ENCODE data around the gene MLPH. TPM values are rescaled to one million over a fixed set of nuclear protein-coding genes. Genes with fewer than 3 reads are reported as not detected.

MLPH gene
- polyA plus RNA-seq, 6 donors from 2014 or later, result not detected

- H3K27ac Mint-ChIP-seq, result no peak overlapping the region
- H3K4me1 Mint-ChIP-seq, result peaks cover 0 to 9% (median 5%) of the 10 kb centered on the region in 3 donors
- no peak overlapping the region for H3K4me3 Mint-ChIP-seq
- H3K9me3 Mint-ChIP-seq, result peaks cover 0 to 8% (median 3%) of the 10 kb centered on the region in 7 donors
- no peak for DNase-seq
- ATAC-seq (ENCODE audit: low read depth in 2 of 2), result no peak
- H3K27me3 Mint-ChIP-seq, result peaks cover 0 to 30% (median 23%) of the 10 kb centered on the region in 3 donors
- H3K36me3 Mint-ChIP-seq, result peaks cover 0 to 4% of the 10 kb centered on the region in 2 donors
Measured at GRCh38 chr2:237569896-237570295, 82.8 kb downstream of the MLPH start.

GRCh38 chr2:237570776-237571335 lies 83.8 kb downstream of the MLPH start:
- peaks cover 0 to 8% (median 3%) of the 10 kb centered on the region in 7 donors for H3K9me3 Mint-ChIP-seq
- H3K36me3 Mint-ChIP-seq, result peaks cover 0 to 4% of the 10 kb centered on the region in 2 donors
- H3K4me3 Mint-ChIP-seq, result no peak overlapping the region
- peaks cover 0 to 9% (median 5%) of the 10 kb centered on the region in 3 donors for H3K4me1 Mint-ChIP-seq
- no peak for DNase-seq
- no peak for ATAC-seq (ENCODE audit: low read depth in 2 of 2)
- peaks cover 0 to 30% (median 23%) of the 10 kb centered on the region in 3 donors for H3K27me3 Mint-ChIP-seq
- no peak overlapping the region for H3K27ac Mint-ChIP-seq

- Mint-ChIP-seq H3K4me3 (no peak overlapping the region), H3K4me1 (peaks cover 0 to 9% (median 5%) of the 10 kb centered on the region in 3 donors), H3K36me3 (peaks cover 0 to 4% of the 10 kb centered on the region in 2 donors), H3K27ac (peak overlapping the region in 1 of 6 donors; percentile 26), H3K9me3 (peaks cover 0 to 8% (median 3%) of the 10 kb centered on the region in 7 donors), H3K27me3 (peaks cover 6 to 35% (median 23%) of the 10 kb centered on the region in 3 donors)
- ATAC-seq (ENCODE audit: low read depth in 2 of 2) (peak in 1 of 2 donors; percentile 4), DNase-seq (no peak)
Measured at GRCh38 chr2:237571551-237571950, 84.5 kb downstream of the MLPH start.

- H3K27me3 Mint-ChIP-seq, result peaks cover 12 to 37% (median 28%) of the 10 kb centered on the region in 3 donors
- H3K4me3 Mint-ChIP-seq, result peak overlapping the region in 1 of 8 donors; percentile 16
- DNase-seq (peak; percentile 80), ATAC-seq (ENCODE audit: low read depth in 2 of 2) (peak; percentile 97 to 99)
- H3K27ac Mint-ChIP-seq, result peak overlapping the region in 2 of 6 donors; percentile 26 to 33
- H3K4me1 Mint-ChIP-seq, result peaks cover 0 to 9% (median 5%) of the 10 kb centered on the region in 3 donors
- H3K36me3 Mint-ChIP-seq, result peaks cover 0 to 4% of the 10 kb centered on the region in 2 donors
- peaks cover 0 to 8% (median 3%) of the 10 kb centered on the region in 7 donors for H3K9me3 Mint-ChIP-seq
Measured at GRCh38 chr2:237572021-237572741, 85.1 kb downstream of the MLPH start.

- peak overlapping the region in 1 of 6 donors; percentile 33 for H3K27ac Mint-ChIP-seq
Measured at GRCh38 chr2:237572742-237573101, 85.7 kb downstream of the MLPH start.

GRCh38 chr2:237573721-237574415 lies 86.8 kb downstream of the MLPH start:
- H3K36me3 Mint-ChIP-seq, result peaks cover 0 to 2% of the 10 kb centered on the region in 2 donors
- peaks cover 0 to 4% (median 2%) of the 10 kb centered on the region in 7 donors for H3K9me3 Mint-ChIP-seq
- H3K4me3 Mint-ChIP-seq, result peak overlapping the region in 1 of 8 donors; percentile 61
- peaks cover 13 to 35% (median 20%) of the 10 kb centered on the region in 3 donors for H3K27me3 Mint-ChIP-seq
- DNase-seq, result no peak
- peak overlapping the region in 2 of 6 donors; percentile 10 to 54 for H3K27ac Mint-ChIP-seq
- ATAC-seq (ENCODE audit: low read depth in 2 of 2), result no peak
- peaks cover 0 to 9% (median 5%) of the 10 kb centered on the region in 3 donors for H3K4me1 Mint-ChIP-seq

More at GRCh38 chr2:237572742-237573101, 85.7 kb downstream of the MLPH start:
- DNase-seq (no peak), ATAC-seq (ENCODE audit: low read depth in 2 of 2) (no peak)
- H3K36me3 Mint-ChIP-seq, result peaks cover 0 to 4% of the 10 kb centered on the region in 2 donors
- H3K4me1 Mint-ChIP-seq, result peaks cover 0 to 9% (median 5%) of the 10 kb centered on the region in 3 donors
- H3K9me3 Mint-ChIP-seq, result peaks cover 0 to 8% (median 3%) of the 10 kb centered on the region in 7 donors
- H3K4me3 Mint-ChIP-seq, result no peak overlapping the region
- H3K27me3 Mint-ChIP-seq, result peaks cover 13 to 37% (median 25%) of the 10 kb centered on the region in 3 donors

GRCh38 chr2:237574467-237574866 lies 87.4 kb downstream of the MLPH start:
- no peak for ATAC-seq (ENCODE audit: low read depth in 2 of 2)
- H3K36me3 Mint-ChIP-seq, result no peaks in the 10 kb centered on the region
- peaks cover 0 to 1% (median 0%) of the 10 kb centered on the region in 7 donors for H3K9me3 Mint-ChIP-seq
- H3K4me3 Mint-ChIP-seq, result no peak overlapping the region
- H3K27me3 Mint-ChIP-seq, result peaks cover 13 to 31% (median 14%) of the 10 kb centered on the region in 3 donors
- peaks cover 0 to 9% (median 5%) of the 10 kb centered on the region in 3 donors for H3K4me1 Mint-ChIP-seq
- H3K27ac Mint-ChIP-seq, result peak overlapping the region in 2 of 6 donors; percentile 10 to 27
- no peak for DNase-seq

GRCh38 chr2:237574894-237575868 lies 88.1 kb downstream of the MLPH start:
- Mint-ChIP-seq H3K36me3 (no peaks in the 10 kb centered on the region), H3K9me3 (no peaks in the 10 kb centered on the region), H3K27me3 (peaks cover 10 to 26% (median 13%) of the 10 kb centered on the region in 3 donors), H3K4me3 (no peak overlapping the region), H3K27ac (no peak overlapping the region), H3K4me1 (peaks cover 0 to 9% (median 5%) of the 10 kb centered on the region in 3 donors)
- ATAC-seq (ENCODE audit: low read depth in 2 of 2), result no peak
- DNase-seq, result no peak

- H3K36me3 Mint-ChIP-seq, result no peaks in the 10 kb centered on the region
- no peak overlapping the region for H3K27ac Mint-ChIP-seq
- peaks cover 0 to 9% (median 5%) of the 10 kb centered on the region in 3 donors for H3K4me1 Mint-ChIP-seq
- H3K4me3 Mint-ChIP-seq, result no peak overlapping the region
- DNase-seq (no peak), ATAC-seq (ENCODE audit: low read depth in 2 of 2) (no peak)
- H3K9me3 Mint-ChIP-seq, result no peaks in the 10 kb centered on the region
- peaks cover 10 to 26% (median 13%) of the 10 kb centered on the region in 3 donors for H3K27me3 Mint-ChIP-seq
Measured at GRCh38 chr2:237575869-237576862, 89.1 kb downstream of the MLPH start.

GRCh38 chr2:237576974-237577373 lies 89.9 kb downstream of the MLPH start:
- Mint-ChIP-seq H3K9me3 (no peaks in the 10 kb centered on the region), H3K4me1 (peaks cover 0 to 3% (median 2%) of the 10 kb centered on the region in 3 donors), H3K27me3 (peaks cover 10 to 24% (median 13%) of the 10 kb centered on the region in 3 donors), H3K4me3 (peak overlapping the region in 1 of 8 donors; percentile 50), H3K36me3 (no peaks in the 10 kb centered on the region), H3K27ac (peak overlapping the region in 1 of 6 donors; percentile 78)
- DNase-seq (no peak), ATAC-seq (ENCODE audit: low read depth in 2 of 2) (no peak)

GRCh38 chr2:237577458-237577857 lies 90.4 kb downstream of the MLPH start:
- Mint-ChIP-seq H3K27me3 (peaks cover 10 to 19% (median 13%) of the 10 kb centered on the region in 3 donors), H3K4me3 (no peak overlapping the region), H3K9me3 (no peaks in the 10 kb centered on the region), H3K4me1 (peaks cover 0 to 2% (median 0%) of the 10 kb centered on the region in 3 donors), H3K27ac (peak overlapping the region in 1 of 6 donors; percentile 16), H3K36me3 (no peaks in the 10 kb centered on the region)
- ATAC-seq (ENCODE audit: low read depth in 2 of 2) (no peak), DNase-seq (no peak)
